ENCODE data around the gene INTS2.

The INTS2 gene

DNA sequence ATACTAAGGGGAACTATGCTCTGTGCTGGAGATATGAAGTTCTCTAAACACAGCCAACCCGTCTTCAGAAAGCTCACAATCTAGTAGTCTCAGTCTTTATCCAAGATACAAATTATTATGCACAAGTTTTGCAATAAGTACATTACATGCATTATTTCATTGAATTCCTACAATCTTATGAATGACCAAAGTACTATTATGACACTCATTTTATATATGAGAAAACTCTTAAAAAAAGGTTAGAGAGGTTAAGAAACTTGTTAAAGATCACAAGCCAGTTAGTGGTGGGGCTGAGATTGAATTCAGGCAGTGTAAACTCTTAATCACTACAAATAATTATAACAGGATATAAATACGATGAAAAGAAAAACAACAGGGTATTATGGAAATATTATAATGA lies 59.7 kb downstream of the INTS2 start (continued):
- TF ChIP-seq, protein P1, sequence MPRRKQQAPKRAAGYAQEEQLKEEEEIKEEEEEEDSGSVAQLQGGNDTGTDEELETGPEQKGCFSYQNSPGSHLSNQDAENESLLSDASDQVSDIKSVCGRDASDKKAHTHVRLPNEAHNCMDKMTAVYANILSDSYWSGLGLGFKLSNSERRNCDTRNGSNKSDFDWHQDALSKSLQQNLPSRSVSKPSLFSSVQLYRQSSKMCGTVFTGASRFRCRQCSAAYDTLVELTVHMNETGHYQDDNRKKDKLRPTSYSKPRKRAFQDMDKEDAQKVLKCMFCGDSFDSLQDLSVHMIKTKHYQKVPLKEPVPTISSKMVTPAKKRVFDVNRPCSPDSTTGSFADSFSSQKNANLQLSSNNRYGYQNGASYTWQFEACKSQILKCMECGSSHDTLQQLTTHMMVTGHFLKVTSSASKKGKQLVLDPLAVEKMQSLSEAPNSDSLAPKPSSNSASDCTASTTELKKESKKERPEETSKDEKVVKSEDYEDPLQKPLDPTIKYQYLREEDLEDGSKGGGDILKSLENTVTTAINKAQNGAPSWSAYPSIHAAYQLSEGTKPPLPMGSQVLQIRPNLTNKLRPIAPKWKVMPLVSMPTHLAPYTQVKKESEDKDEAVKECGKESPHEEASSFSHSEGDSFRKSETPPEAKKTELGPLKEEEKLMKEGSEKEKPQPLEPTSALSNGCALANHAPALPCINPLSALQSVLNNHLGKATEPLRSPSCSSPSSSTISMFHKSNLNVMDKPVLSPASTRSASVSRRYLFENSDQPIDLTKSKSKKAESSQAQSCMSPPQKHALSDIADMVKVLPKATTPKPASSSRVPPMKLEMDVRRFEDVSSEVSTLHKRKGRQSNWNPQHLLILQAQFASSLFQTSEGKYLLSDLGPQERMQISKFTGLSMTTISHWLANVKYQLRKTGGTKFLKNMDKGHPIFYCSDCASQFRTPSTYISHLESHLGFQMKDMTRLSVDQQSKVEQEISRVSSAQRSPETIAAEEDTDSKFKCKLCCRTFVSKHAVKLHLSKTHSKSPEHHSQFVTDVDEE (CRISPR knock-in tag; IDR thresholded peaks at IDR 0.05): no peak
- TF ChIP-seq OSR1 (CRISPR knock-in tag; IDR thresholded peaks at IDR 0.05) (no peak), TOX (CRISPR knock-in tag; IDR thresholded peaks at IDR 0.05; ENCODE audit: borderline replicate concordance) (no peak)

DNA sequence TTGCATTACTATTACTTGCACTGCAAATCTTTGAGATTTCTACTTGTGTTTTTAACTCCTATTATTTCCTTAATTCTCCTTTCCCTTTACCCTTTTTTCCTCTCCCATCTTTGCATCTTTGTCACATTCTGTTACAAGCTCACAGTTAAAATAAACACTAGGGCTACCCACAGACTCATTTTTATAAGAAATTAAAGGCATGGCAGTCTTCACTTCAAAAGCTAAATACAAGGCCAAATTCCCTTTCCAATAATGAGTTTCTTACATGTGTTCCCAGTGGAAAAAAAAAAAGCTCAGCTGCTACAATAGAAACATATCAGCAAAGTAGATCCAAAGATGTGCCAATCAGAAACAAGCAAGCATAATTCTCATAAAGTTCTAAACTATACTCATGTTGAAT lies 60.7 kb downstream of the INTS2 start:
- TF ChIP-seq ISL1 (CRISPR knock-in tag; IDR thresholded peaks at IDR 0.05): no peak
- TF ChIP-seq ZNF70 (CRISPR knock-in tag; IDR thresholded peaks at IDR 0.05): no peak
- TF ChIP-seq PPARA (CRISPR knock-in tag; IDR thresholded peaks at IDR 0.05; ENCODE audit: borderline replicate concordance): no peak
- TF ChIP-seq ZC3H10 (CRISPR knock-in tag; IDR thresholded peaks at IDR 0.05): no peak
- no peak for TF ChIP-seq ZFP3 (CRISPR knock-in tag; IDR thresholded peaks at IDR 0.05)
- no peak for TF ChIP-seq GLIS3 (CRISPR knock-in tag; IDR thresholded peaks at IDR 0.05)
- TF ChIP-seq ARNTL (CRISPR knock-in tag; IDR thresholded peaks at IDR 0.05; ENCODE audit: borderline replicate concordance, low read depth): no peak
- TF ChIP-seq, protein P2, sequence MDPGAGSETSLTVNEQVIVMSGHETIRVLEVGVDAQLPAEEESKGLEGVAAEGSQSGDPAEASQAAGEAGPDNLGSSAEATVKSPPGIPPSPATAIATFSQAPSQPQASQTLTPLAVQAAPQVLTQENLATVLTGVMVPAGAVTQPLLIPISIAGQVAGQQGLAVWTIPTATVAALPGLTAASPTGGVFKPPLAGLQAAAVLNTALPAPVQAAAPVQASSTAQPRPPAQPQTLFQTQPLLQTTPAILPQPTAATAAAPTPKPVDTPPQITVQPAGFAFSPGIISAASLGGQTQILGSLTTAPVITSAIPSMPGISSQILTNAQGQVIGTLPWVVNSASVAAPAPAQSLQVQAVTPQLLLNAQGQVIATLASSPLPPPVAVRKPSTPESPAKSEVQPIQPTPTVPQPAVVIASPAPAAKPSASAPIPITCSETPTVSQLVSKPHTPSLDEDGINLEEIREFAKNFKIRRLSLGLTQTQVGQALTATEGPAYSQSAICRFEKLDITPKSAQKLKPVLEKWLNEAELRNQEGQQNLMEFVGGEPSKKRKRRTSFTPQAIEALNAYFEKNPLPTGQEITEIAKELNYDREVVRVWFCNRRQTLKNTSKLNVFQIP (CRISPR knock-in tag; IDR thresholded peaks at IDR 0.05; ENCODE audit: borderline replicate concordance, low read depth): no peak
- TF ChIP-seq, protein P3, sequence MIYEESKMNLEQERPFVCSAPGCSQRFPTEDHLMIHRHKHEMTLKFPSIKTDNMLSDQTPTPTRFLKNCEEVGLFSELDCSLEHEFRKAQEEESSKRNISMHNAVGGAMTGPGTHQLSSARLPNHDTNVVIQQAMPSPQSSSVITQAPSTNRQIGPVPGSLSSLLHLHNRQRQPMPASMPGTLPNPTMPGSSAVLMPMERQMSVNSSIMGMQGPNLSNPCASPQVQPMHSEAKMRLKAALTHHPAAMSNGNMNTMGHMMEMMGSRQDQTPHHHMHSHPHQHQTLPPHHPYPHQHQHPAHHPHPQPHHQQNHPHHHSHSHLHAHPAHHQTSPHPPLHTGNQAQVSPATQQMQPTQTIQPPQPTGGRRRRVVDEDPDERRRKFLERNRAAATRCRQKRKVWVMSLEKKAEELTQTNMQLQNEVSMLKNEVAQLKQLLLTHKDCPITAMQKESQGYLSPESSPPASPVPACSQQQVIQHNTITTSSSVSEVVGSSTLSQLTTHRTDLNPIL (CRISPR knock-in tag; IDR thresholded peaks at IDR 0.05; ENCODE audit: low read depth): no peak
- TF ChIP-seq SNAI2 (CRISPR knock-in tag; IDR thresholded peaks at IDR 0.05): no peak
- no peak for TF ChIP-seq TOX (CRISPR knock-in tag; IDR thresholded peaks at IDR 0.05; ENCODE audit: borderline replicate concordance)
- TF ChIP-seq, protein P4, sequence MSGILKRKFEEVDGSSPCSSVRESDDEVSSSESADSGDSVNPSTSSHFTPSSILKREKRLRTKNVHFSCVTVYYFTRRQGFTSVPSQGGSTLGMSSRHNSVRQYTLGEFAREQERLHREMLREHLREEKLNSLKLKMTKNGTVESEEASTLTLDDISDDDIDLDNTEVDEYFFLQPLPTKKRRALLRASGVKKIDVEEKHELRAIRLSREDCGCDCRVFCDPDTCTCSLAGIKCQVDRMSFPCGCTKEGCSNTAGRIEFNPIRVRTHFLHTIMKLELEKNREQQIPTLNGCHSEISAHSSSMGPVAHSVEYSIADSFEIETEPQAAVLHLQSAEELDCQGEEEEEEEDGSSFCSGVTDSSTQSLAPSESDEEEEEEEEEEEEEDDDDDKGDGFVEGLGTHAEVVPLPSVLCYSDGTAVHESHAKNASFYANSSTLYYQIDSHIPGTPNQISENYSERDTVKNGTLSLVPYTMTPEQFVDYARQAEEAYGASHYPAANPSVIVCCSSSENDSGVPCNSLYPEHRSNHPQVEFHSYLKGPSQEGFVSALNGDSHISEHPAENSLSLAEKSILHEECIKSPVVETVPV (CRISPR knock-in tag; IDR thresholded peaks at IDR 0.05): no peak
- TF ChIP-seq, protein P5, sequence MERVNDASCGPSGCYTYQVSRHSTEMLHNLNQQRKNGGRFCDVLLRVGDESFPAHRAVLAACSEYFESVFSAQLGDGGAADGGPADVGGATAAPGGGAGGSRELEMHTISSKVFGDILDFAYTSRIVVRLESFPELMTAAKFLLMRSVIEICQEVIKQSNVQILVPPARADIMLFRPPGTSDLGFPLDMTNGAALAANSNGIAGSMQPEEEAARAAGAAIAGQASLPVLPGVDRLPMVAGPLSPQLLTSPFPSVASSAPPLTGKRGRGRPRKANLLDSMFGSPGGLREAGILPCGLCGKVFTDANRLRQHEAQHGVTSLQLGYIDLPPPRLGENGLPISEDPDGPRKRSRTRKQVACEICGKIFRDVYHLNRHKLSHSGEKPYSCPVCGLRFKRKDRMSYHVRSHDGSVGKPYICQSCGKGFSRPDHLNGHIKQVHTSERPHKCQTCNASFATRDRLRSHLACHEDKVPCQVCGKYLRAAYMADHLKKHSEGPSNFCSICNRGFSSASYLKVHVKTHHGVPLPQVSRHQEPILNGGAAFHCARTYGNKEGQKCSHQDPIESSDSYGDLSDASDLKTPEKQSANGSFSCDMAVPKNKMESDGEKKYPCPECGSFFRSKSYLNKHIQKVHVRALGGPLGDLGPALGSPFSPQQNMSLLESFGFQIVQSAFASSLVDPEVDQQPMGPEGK (CRISPR knock-in tag; IDR thresholded peaks at IDR 0.05; ENCODE audit: borderline replicate concordance): no peak
- ATAC-seq: no peak

DNA sequence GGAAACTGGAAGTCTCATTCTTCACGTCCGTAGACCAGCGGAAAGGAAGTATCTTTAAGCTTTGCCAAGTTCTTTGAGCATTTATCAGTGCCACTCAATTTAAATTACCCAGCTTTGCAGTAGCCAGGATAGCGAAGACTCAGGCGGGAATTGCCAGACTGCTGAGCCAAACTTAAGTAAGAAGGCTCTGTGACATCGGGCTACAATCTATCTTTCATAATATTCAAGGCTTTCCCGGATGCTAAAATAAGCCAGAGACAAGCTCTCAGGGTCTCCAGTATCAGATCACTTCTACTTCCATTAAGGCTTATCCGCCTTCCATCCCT lies 64.0 kb downstream of the INTS2 start:
- peak; percentile 39 for ATAC-seq
- TF ChIP-seq ARNTL (CRISPR knock-in tag; IDR thresholded peaks at IDR 0.05; ENCODE audit: borderline replicate concordance, low read depth): no peak
- TF ChIP-seq, protein P1 (CRISPR knock-in tag; IDR thresholded peaks at IDR 0.05): no peak
- TF ChIP-seq, protein P2 (CRISPR knock-in tag; IDR thresholded peaks at IDR 0.05; ENCODE audit: borderline replicate concordance, low read depth): no peak
- TF ChIP-seq PPARA (CRISPR knock-in tag; IDR thresholded peaks at IDR 0.05; ENCODE audit: borderline replicate concordance): no peak
- TF ChIP-seq RARB (CRISPR knock-in tag; IDR thresholded peaks at IDR 0.05): no peak
- no peak for TF ChIP-seq SNAI2 (CRISPR knock-in tag; IDR thresholded peaks at IDR 0.05)
- no peak for TF ChIP-seq TCF4 (CRISPR knock-in tag; IDR thresholded peaks at IDR 0.05; ENCODE audit: borderline replicate concordance)
- no peak for TF ChIP-seq TOX (CRISPR knock-in tag; IDR thresholded peaks at IDR 0.05; ENCODE audit: borderline replicate concordance)
- TF ChIP-seq BACH2 (CRISPR knock-in tag; IDR thresholded peaks at IDR 0.05; ENCODE audit: borderline replicate concordance): no peak
- TF ChIP-seq, protein P5 (CRISPR knock-in tag; IDR thresholded peaks at IDR 0.05; ENCODE audit: borderline replicate concordance): no peak
- no peak for TF ChIP-seq CSDC2 (CRISPR knock-in tag; IDR thresholded peaks at IDR 0.05)
- no peak for TF ChIP-seq ZNF565 (CRISPR knock-in tag; conservative IDR thresholded peaks at IDR 0.05; ENCODE audit: low read depth)
- TF ChIP-seq ZNF70 (CRISPR knock-in tag; IDR thresholded peaks at IDR 0.05): no peak
- TF ChIP-seq ZC3H10 (CRISPR knock-in tag; IDR thresholded peaks at IDR 0.05): no peak
- TF ChIP-seq ZNF8 (CRISPR knock-in tag; IDR thresholded peaks at IDR 0.05): no peak
